ENCODE results near the gene LSM3.
"Not testable (repeated sequence)": the region's sequence is repeated elsewhere in the genome, so short reads cannot be mapped to it uniquely, and the experiment has no call there.

DNA sequence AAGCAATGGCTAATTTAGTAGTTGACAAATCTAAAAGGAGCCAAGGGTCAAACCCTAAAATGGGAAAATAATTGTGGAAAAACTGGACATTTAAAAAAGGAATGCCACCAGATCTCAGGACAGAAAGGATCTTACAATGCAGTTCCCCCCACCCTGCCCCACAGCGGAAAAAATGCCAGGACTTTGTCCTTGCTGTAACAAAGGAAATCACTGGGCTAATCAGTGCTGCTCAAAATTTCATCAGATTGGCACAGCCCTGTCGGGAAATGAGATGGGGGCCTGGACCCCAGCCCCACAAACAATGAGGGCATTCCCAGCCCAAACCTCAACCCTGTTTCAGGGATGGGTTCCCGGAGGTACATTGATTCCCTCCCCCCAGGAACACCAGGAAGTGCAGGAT, 47.7 kb downstream of the LSM3 start:
- TF ChIP-seq TCF7L2 (IDR thresholded peaks at IDR 0.05; ENCODE audit: borderline replicate concordance, extremely low read depth, insufficient read depth, insufficient read length); POLR2AphosphoS5 (IDR thresholded peaks at IDR 0.05; ENCODE audit: low read depth, low read length): not testable (repeated sequence)

Data from HCT116 (cell line).